NCI-H2029 treated with DMSO at 0.1 percent for 48 hours (cell line): ENCODE data around the gene RACGAP1.
"Not testable (repeated sequence)": the region's sequence is repeated elsewhere in the genome, so short reads cannot be mapped to it uniquely, and the experiment has no call there.

Source experiments
- DNase-seq: peaks from one replicate; lab custom pipeline; 2025; lab: John Stamatoyannopoulos, UW

RACGAP1 gene

DNA sequence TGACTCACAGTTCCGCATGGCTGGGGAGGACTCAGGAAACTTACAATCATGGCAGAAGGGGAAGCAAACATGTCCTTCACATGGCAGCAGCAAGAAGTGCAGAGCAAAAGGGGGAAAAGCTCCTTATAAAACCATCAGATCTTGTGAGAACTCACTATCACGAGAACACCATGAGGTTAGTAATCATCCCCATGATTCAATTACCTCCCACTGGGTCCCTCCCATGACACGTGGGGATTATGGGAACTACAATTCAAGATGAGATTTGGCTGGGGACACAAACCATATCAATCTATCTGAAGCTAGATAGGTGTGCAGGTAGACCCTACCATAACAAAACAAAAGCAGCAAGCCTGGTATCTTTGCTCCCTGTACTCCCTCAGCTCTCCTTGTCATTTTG is 38.8 kb downstream of the RACGAP1 start:
- not testable (repeated sequence) for DNase-seq

DNA sequence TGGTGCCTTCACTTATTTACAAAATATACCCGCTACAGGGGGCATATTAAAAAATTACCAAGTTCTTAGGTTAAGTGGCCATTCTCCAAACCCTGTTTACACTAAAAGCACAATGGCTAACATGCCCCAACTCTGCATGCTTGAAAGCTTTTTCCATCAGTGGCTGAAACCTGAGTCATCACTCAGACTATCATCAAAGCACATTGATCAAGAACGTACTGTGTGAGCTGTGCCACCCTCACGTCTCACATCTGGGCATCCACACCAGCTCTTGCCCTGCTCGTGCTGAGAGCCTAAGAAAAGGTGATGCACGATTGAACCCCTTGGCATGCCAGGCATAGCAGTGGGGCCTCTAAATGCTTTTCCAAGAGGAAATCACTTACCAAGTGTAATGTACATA is 39.3 kb downstream of the RACGAP1 start:
- no peak for DNase-seq

DNA sequence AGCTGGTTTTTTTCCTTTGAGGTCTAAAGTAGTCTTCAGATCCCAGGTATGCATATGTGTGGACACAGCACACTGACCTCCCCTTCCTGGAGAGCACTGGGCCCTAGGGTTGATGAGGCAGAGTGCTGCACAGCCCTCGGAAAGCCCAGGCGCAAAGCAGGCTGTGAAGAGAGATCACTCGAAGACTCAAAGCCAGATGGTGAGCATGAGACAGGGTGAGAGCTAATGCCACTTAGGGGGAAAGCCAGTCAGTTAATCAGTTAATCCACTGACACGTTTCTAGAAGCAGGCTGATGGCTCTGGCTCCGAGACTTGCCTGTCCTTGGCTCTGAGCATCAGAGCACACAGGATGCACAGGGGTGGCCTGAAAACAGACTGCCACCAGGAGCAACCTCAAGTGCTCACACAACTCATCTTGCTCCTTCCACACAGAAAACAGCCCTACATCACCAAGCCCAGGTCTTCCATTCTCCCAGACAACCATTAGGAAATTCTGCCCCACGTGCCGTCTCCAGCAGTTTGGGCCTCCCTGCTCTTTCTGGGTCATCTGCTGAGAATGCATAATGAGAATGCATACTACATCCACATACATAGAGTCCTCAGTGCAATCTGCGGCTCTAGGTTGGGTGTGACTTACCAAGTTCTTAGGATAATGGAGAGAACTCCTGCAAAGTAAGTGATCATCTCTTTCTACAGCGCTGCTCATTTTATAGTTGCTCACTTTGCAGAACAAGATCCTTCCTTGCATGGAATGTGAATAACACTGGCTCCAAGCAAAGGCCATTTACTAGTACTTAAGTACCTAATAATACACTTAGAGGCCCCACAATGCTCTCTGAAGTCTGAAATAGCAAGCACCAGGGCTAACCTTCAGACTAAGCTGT is 40.6 kb downstream of the RACGAP1 start:
- no peak for DNase-seq

DNA sequence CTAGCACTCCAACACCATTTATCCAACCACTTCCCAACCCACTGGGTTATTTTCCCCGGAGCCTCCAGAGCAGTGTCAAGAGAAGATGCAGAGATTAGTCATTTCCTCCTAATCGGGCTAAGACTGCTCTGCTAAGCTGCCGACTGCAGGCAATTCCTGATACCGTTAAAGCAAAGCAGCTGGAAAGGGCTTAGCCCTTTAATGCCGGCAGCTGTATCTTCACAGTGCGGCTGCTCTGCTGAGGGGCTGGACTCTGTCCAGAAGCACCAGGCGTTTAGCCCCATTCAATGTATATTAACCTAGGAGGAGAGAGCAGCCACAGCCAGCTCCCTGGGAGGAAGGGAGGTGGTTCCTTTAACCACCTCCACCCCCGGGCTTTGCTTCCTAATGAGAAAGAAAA is 41.4 kb downstream of the RACGAP1 start:
- DNase-seq = no peak

DNA sequence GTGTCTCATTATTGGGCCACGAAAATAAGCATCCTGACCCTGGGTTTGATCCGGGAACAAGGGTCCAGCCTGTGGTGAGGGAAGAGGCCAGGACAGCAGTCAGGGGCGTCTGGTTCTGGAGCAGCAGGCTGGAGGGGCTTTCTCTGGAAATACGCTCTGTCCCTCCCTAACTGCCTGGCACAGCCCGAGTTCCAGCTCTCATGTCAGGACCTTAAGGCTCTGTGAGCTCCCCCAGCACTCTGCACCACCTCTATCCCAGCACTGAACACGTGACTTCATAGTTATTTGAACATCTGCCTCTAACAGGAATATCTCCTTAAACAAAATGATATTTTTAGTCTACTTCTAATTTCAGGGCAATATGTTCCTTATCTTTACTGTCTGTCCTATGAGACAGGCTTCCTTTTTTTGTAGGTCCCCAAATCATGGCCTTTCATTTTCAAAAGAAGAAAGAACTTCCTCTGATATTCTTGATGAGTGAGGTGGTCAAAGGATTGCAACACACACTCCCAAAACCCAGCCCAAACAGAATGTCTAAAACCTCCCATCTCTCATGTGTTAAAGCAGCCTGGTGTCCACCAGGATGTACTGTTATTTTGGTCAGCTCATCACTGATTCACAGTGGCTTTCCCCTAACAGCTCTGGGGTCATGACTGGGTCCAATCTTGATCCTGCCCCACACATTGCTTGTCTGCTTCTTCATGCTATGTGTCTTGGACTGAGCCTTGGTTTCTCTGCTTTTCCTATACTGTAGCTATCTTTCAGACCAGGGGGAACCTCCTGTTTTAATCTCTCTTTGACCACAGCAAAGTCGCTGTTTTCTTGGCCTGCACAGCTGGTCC is 42.8 kb downstream of the RACGAP1 start:
- DNase-seq = no peak

DNA sequence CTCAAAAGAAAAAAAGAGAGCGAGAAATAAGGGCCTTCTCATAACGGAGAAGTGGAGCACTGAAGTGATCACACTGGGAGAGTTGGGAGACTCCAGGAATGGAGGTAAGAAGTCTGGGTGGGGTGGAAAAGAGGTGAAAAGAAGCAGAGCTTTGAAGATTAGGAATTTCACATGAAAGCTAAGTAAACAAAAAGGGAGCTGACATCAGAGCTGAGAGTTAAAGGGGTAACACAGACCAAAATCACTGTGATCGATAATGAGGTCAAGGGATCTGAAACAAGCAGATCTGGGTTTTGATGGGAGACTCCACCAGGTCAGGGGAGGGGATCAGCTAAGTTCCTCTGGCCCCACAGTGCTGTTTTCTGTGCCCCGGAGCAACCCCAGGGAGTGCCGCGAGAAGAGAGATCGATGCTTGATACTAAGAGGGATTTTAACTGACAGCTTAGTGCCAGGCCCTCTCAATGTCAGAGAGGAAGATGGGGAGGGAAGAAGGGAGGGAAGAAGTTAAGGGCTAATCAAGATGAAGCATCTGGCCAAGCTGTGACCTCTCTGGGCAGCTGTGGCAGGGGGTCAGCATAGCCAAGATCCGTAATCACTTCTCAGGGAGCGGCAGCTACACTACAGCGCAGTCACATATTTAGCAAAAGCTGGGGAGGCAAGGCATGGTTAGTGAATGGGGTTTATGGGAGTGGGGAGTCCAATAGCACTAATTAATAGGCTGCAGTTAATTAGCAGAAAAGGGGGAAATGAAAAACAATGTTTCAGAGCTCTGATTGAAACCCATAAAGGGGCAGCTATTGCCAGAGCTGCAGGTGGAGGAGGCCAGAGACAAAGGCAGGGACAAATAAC is 44.6 kb downstream of the RACGAP1 start:
- no peak for DNase-seq

DNA sequence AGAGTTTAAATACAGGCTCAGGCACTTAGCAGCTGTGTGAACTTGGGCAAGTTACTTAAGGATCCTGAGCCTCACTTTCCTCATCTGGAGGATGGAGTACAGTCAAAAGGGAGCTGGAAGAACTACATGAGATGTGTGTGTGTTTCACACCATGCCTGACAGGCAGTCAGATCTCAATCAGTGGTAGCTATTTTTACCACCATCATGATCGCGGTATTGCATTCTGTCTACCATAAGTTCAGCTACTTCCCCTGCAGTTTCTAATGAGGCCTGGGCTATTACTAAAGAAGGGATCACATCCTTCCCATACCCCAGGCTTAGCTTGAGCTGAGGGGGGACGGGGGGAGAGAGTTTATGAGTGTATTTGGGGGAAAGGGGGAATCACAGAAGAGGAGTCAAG is 45.5 kb downstream of the RACGAP1 start:
- no peak for DNase-seq

DNA sequence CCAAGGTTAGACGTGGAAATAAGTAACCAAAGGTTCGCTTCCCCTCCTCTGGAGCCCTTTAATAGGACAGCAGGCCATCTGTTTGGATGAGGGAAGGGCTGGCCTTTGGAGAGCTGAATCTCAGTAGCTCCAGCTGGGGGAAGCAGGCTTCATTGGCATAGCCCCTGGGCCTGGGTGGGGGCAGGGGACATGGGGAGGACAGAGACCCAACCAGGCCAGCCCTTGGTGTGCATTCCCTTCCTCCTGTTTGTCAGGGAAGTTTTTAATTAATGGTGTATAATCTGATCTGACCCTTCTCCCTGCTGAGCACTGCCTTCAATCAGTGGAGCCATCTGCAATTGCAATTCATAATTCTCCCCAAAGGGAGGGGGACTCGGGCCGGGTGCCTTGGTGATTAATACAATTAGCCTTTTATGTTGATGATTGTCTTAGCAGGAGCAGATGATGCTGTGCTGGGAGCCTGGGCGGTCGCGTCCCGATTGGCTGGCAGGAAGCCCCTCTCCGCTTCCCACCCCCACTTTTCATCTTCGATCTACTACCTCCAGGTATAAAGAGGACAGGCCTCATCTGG is 46.2 kb downstream of the RACGAP1 start:
- no peak for DNase-seq

DNA sequence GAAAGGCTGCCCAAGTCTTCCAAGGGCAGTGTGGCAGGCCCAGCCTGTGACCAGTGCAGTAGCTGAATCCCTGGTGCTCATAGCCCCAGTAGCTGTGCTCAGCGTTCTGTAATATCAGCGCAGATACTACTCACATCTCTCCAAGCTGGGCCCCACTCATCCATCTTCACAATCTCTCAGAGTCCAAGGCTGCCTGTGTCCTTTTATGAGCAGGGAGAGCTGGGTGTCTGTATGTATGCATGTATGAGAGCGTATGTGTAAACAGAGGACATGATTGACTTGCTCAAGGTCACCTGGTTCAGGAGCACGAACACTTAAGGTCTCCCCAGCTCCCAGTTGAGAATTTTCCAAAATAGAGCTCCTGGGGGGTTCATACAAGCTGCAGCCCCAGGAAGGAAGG is 47.2 kb downstream of the RACGAP1 start:
- no peak for DNase-seq

DNA sequence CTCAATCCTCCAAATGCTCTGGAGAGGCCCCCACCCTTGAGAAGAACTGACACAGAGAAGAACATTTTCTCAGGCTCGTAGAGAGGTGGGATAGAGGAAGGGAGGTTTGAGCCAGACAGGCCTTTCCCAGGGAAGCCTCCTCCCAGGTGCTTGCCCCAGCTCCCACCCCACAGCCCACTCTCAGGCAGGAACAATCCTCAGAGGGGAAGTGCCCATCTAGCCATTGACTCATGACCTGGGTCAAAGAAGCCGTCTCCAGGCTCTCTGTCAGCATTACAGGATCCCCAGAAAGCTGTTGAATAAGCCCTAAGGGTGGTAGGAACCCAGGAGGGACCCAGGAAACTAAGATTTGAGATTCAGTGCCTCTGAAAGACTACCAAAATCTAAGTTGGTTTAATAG is 48.7 kb downstream of the RACGAP1 start:
- DNase-seq = no peak

DNA sequence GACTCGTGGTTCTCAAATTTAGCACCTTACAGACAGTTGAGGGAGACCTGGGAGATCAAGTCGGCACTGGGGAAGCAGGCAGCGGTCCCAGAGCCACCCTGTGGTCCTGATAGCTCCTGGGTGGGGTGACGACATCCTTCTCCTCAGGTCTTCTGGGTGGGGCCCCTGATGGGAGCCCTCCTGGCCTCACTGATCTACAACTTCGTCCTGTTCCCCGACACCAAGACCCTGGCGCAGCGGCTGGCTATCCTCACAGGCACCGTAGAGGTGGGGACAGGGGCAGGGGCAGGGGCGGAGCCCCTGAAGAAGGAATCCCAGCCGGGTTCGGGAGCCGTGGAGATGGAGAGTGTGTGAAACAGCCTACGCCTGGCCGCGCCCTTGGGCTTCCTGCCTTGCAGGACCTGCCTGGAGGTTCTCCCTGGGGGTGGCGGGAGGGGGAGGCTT is 50.0 kb downstream of the RACGAP1 start:
- no peak for DNase-seq

DNA sequence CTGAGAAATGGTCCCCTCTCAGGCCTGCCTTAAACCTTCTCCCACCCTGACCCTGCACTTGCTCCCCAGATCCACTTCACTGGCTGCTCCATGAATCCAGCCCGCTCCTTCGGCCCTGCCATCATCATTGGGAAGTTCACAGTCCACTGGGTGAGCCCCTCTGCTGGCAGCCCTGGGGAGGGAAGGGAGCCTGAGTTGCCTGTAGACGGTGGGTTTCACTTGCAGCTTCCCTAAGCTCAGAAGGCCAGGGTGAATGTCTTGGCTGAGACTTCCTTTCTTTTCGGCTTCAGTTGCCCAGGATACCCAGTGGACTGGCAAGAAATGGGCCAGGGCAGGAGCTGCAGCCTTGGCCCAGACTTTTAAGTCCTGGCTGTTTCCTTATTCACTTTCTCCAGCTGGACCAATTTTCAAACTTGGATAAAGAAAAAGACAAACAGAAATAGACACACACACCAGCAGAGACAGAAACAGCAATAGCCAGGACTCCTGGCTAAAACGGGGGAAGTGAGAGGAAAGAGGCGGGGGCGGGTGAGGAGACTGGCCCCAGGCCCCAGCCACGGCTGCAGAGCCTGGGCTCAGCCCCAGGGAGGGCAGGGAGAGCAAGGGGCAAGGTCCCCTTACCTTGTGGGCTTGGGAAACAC is 50.5 kb downstream of the RACGAP1 start:
- DNase-seq = no peak

DNA sequence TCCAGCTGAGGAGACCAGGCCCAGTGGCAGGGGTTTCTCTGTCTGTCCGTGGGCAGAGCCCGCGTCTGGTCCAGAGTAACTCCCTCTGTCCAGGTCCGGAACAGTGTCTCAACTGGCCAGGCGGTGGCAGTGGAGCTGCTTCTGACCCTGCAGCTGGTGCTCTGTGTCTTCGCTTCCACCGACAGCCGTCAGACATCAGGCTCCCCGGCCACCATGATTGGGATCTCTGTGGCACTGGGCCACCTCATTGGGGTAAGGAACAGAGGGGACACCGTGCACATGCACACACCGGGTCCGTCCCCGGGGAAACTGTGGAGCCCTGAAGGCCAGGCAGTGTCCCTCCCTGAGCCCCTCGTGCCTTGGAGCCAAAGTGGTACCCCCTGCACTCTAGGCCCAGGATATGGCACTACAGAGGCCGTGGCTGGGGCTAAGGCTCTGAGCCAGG is 51.0 kb downstream of the RACGAP1 start:
- DNase-seq = no peak

DNA sequence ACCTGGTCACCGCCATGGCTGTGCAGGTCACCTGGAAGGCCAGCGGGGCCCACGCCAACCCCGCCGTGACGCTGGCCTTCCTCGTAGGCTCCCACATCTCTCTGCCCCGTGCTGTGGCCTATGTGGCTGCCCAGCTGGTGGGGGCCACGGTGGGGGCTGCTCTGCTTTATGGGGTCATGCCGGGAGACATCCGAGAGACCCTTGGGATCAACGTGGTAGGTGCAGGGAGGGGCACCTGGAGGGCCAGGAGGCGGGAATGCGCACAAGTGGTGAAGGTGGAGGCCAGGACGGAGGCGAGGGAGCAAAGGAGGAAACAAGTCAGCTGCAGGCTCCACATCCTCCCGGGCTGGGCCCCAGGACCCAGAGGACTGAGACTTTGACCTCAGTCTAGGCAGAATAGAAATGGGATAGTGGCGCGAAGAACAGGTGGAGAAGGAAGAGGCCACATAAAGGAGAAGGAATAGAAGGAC is 51.9 kb downstream of the RACGAP1 start:
- no peak for DNase-seq

DNA sequence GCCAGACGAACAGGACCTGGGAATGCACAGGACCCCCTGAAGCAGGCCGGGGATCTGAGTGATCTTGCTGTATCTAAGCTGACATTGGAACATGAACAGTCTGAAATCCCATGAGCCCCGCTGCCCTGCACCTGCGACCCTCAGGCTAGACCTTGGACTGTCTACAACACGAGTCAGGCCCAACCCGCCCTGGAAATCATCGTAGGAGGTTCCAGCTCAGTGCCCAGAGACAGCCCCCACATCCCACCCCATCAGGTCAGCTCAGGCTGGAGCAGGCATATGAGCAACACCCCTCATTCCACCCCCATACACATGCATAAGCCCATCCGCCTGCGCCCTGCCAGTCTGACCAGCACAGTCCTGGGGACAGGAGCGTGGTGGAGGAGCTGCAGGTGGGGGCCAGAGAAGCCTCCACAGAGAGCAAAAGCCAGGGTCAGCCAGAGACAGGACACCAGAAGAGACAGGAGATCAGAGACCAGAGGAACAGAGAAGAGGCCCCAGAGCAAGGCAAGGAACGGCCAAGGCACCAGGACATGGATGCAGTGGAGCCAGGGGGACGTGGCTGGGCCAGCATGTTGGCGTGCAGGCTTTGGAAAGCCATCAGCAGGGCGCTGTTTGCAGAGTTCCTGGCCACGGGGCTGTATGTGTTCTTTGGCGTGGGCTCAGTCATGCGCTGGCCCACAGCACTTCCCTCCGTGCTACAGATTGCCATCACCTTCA is 52.5 kb downstream of the RACGAP1 start, which contains the start of gene AQP6:
TSS of gene AQP6 (plus strand) at position 307 of the 720 bp plus-strand sequence. CDS start at position 534, 227 bp downstream.
- no peak for DNase-seq

DNA sequence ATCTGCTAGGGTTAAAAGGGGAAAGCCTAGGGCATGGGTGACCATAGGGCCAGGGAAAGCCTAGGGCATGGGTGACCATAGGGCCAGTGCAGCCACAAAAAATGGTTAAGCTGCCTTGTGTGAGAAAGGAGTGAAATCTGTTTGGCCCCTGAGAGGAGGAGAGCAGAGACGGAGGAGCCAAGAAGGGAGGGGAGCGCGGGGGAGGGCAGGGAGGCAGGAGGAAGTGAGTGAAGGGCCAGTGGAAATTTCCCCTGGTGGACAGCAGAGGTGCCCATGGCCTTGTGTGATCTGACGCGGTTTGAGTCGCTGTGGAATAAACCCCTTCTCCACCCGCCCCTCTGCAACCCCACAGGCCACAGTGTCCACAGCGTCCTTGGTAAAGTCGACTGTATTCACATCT is 53.2 kb downstream of the RACGAP1 start:
- no peak for DNase-seq

DNA sequence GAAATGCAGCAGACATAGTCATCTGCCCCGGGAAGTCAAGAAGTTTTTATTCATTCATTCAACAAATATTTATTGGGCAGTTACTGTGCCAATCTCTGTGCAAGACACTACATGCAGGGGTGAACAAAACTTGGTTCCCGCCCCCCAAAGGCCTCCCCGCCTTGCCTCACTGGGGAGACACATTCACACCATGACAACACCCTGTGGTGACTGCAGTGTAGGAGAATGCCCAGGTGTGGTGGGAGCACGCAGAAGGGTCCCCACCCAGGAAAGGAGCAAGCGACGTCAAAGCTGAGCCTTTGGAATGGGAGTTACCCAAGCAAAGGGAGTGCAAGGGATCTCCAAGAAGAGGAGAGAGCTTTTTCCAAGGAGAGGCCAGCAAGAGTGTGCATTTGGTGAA is 54.2 kb downstream of the RACGAP1 start:
- DNase-seq = no peak

DNA sequence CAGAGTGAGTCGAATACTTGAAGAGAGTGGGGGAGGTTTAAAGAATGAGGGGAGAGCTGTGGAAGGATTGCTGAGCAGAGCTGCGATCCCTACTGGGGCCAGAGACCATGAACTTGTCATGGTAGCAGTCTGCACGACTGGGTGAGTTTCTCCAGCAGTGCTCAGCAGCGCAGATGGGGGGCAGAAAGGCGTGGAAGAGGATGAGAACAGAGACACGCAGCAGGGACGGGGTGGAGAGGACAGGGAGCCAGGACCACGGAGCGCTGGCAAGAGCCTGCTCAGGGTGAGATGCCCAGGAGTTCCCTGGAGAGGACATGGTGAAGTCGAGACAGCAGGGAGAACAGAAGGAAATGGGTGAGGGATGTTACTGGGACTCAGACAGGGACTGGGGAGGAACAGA is 54.6 kb downstream of the RACGAP1 start:
- DNase-seq = no peak

DNA sequence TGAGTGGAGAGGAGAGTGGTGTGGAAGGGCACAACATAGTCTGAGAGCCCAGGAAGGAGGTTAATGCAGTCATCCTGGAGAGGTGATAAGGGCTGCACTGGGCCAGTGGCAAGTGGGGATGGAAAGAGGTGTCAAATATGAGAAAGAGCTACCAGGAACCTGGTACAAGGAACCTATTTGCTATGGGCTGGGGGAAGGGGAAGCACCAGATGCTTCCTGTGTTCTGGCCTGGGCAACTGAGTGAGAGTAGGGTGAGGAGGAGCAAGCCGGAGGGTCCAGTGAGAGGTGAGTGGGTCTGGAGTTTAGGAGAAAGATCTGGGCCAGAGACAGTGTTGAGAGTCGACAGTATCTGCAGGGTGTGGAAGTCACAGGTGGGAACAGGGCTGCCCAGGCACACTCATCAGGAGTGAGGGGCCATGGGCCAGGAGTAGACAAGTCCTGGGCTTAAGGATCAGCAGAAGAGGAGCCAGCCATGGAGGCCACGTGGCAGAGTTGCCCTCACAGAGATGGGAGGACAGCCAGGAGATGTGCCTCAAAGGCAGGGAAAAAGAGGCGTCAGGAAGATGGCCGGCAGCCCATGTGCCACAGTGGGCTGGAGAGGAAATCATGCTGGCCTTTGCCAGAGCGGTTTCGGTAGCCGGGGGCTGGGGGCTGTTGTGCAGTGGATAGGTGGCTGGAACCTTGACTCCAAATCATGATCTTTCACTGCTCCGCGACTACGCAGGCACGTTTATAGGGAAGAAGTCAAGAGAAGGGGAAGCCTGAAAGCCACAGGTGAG is 55.5 kb downstream of the RACGAP1 start:
- DNase-seq = no peak

DNA sequence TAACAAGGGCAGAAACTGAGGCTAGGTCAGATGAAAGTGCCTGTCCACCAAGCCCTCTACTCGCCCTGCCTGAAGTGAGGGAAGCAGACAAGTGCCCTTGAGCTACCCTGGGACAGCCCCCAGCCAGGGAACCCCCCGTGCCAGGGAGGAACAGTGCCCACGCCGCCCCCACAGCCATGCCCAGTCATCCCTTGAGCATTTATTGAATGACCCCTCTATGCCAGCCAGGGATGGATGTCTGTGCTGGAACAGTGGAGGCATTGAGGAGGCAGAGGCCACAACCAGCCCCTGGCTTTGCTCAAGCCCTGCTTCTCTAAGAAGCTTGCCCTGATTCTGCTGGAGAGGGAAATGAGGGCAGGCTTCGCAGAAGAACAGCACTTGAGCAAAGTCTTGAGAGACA is 56.3 kb downstream of the RACGAP1 start:
- DNase-seq = no peak
